HEK293 (cell line): Measurements from ENCODE around the gene RIN1.

Source experiments
- KLF16 ChIP-seq: fragments of 450-650 bp; formaldehyde crosslinking; IDR thresholded peaks from 2 replicates; pipeline ENCODE4 v1.5.1; 2017; ENCODE audit warnings: missing biosample characterization, missing genetic modification characterization
- PRDM10 ChIP-seq: fragments of 450-650 bp; formaldehyde crosslinking; IDR thresholded peaks from 2 replicates; pipeline ENCODE4 v1.5.1; 2016; ENCODE audit warnings: missing biosample characterization, missing genetic modification characterization
- SP3 ChIP-seq: fragments of 450-650 bp; formaldehyde crosslinking; IDR thresholded peaks from 2 replicates; pipeline ENCODE4 v1.5.1; 2016; ENCODE audit warnings: missing biosample characterization, missing genetic modification characterization
- ZBTB1 ChIP-seq: fragments of 450-650 bp; formaldehyde crosslinking; IDR thresholded peaks from 2 replicates; pipeline ENCODE4 v1.5.1; 2016; ENCODE audit warnings: missing biosample characterization, missing genetic modification characterization
- ZNF10 ChIP-seq: fragments of 450-650 bp; formaldehyde crosslinking; IDR thresholded peaks from 2 replicates; pipeline ENCODE4 v1.5.1; 2017; ENCODE audit warnings: missing biosample characterization, missing genetic modification characterization
- ZNF138 ChIP-seq: fragments of 450-650 bp; formaldehyde crosslinking; IDR thresholded peaks from 2 replicates; pipeline ENCODE4 v1.5.1; 2016; ENCODE audit warnings: missing biosample characterization, missing genetic modification characterization, borderline replicate concordance
- ZNF148 ChIP-seq: fragments of 450-650 bp; formaldehyde crosslinking; IDR thresholded peaks from 2 replicates; pipeline ENCODE4 v1.5.0; 2017; ENCODE audit warnings: missing biosample characterization, missing genetic modification characterization, borderline replicate concordance
- ZNF239 ChIP-seq: fragments of 450-650 bp; formaldehyde crosslinking; IDR thresholded peaks from 2 replicates; pipeline ENCODE4 v1.5.1; 2016; ENCODE audit warnings: missing biosample characterization, missing genetic modification characterization
- ZNF24 ChIP-seq: fragments of 450-650 bp; formaldehyde crosslinking; IDR thresholded peaks from 2 replicates; pipeline ENCODE4 v1.5.1; 2016; ENCODE audit warnings: missing biosample characterization, missing genetic modification characterization
- ZNF248 ChIP-seq: fragments of 450-650 bp; formaldehyde crosslinking; IDR thresholded peaks from 2 replicates; pipeline ENCODE4 v1.5.1; 2017; ENCODE audit warnings: missing biosample characterization, missing genetic modification characterization
- ZNF292 ChIP-seq: fragments of 450-650 bp; formaldehyde crosslinking; IDR thresholded peaks from 2 replicates; pipeline ENCODE4 v1.5.1; 2016; ENCODE audit warnings: low read depth, missing biosample characterization, missing genetic modification characterization, borderline replicate concordance
- ZNF341 ChIP-seq: fragments of 450-650 bp; formaldehyde crosslinking; IDR thresholded peaks from 2 replicates; pipeline ENCODE4; 2016; ENCODE audit warnings: low read depth, missing biosample characterization, missing genetic modification characterization
- ZNF354C ChIP-seq: fragments of 450-650 bp; formaldehyde crosslinking; IDR thresholded peaks from 2 replicates; pipeline ENCODE4 v1.5.1; 2016; ENCODE audit warnings: missing biosample characterization, missing genetic modification characterization, low read depth, borderline replicate concordance
- ZNF37A ChIP-seq: fragments of 450-650 bp; IDR thresholded peaks from 2 replicates; pipeline ENCODE4 v1.5.1; 2018; ENCODE audit warnings: missing biosample characterization, missing genetic modification characterization
- ZNF391 ChIP-seq: fragments of 450-650 bp; formaldehyde crosslinking; IDR thresholded peaks from 2 replicates; pipeline ENCODE4 v1.5.1; 2016; ENCODE audit warnings: low read depth, missing biosample characterization, missing genetic modification characterization, borderline replicate concordance
- ZNF473 ChIP-seq: fragments of 450-650 bp; formaldehyde crosslinking; IDR thresholded peaks from 2 replicates; pipeline ENCODE4 v1.5.1; 2017; ENCODE audit warnings: missing biosample characterization, missing genetic modification characterization
- ZNF513 ChIP-seq: fragments of 450-650 bp; IDR thresholded peaks from 2 replicates; pipeline ENCODE4 v1.5.1; 2018; ENCODE audit warnings: missing biosample characterization, missing genetic modification characterization
- ZNF514 ChIP-seq: fragments of 450-650 bp; formaldehyde crosslinking; IDR thresholded peaks from 2 replicates; pipeline ENCODE4 v1.5.1; 2016; ENCODE audit warnings: missing biosample characterization, missing genetic modification characterization
- ZNF768 ChIP-seq: fragments of 450-650 bp; formaldehyde crosslinking; IDR thresholded peaks from 2 replicates; pipeline ENCODE4 v1.5.1; 2018; ENCODE audit warnings: missing biosample characterization, mild to moderate bottlenecking, missing genetic modification characterization
- ZNF785 ChIP-seq: fragments of 450-650 bp; formaldehyde crosslinking; IDR thresholded peaks from 2 replicates; pipeline ENCODE4 v1.5.1; 2016; ENCODE audit warnings: missing biosample characterization, missing genetic modification characterization
- ZSCAN30 ChIP-seq: fragments of 450-650 bp; IDR thresholded peaks from 2 replicates; pipeline ENCODE4 v1.5.1; 2018; ENCODE audit warnings: missing biosample characterization, mild to moderate bottlenecking, missing genetic modification characterization, moderate library complexity
- TF ChIP-seq, protein P1 (sequence below): fragments of 450-650 bp; formaldehyde crosslinking; IDR thresholded peaks from 2 replicates; pipeline ENCODE4 v1.5.1; 2016; ENCODE audit warnings: missing biosample characterization, missing genetic modification characterization
- TF ChIP-seq, protein P2 (sequence below): fragments of 450-650 bp; formaldehyde crosslinking; IDR thresholded peaks from 2 replicates; pipeline ENCODE4; 2016; ENCODE audit warnings: missing biosample characterization, missing genetic modification characterization
- TF ChIP-seq, protein P3 (sequence below): fragments of 450-650 bp; formaldehyde crosslinking; IDR thresholded peaks from 2 replicates; pipeline ENCODE4 v1.5.1; 2016; ENCODE audit warnings: missing biosample characterization, missing genetic modification characterization

RIN1 gene

GRCh38 chr11:66282468-66283455 lies 53.5 kb downstream of the RIN1 start (continued):
- TF ChIP-seq ZNF341 (peak; percentile 81), ZNF138 (no peak), PRDM10 (tag by site-specific recombination) (no peak), ZNF768 (tag by site-specific recombination) (no peak), KLF16 (tag by site-specific recombination) (no peak), ZSCAN30 (tag by site-specific recombination) (peak; percentile 60; the same call in 1 of the 2 replicates), ZNF148 (tag by site-specific recombination) (no peak), ZNF37A (tag by site-specific recombination) (no peak), SP3 (tag by site-specific recombination) (no peak), ZNF354C (tag by site-specific recombination) (no peak), ZNF473 (no peak), ZNF292 (tag by site-specific recombination) (no peak), ZNF513 (tag by site-specific recombination) (no peak), ZBTB1 (no peak), ZNF514 (tag by site-specific recombination) (no peak), ZNF239 (tag by site-specific recombination) (no peak), ZNF248 (tag by site-specific recombination) (no peak), ZNF24 (no peak), ZNF10 (tag by site-specific recombination) (peak; percentile 43; the same call in 1 of the 2 replicates), ZNF391 (no peak), ZNF785 (no peak)
- TF ChIP-seq, protein P1, sequence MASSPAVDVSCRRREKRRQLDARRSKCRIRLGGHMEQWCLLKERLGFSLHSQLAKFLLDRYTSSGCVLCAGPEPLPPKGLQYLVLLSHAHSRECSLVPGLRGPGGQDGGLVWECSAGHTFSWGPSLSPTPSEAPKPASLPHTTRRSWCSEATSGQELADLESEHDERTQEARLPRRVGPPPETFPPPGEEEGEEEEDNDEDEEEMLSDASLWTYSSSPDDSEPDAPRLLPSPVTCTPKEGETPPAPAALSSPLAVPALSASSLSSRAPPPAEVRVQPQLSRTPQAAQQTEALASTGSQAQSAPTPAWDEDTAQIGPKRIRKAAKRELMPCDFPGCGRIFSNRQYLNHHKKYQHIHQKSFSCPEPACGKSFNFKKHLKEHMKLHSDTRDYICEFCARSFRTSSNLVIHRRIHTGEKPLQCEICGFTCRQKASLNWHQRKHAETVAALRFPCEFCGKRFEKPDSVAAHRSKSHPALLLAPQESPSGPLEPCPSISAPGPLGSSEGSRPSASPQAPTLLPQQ (tag by site-specific recombination) = peak; percentile 32; the same call in 1 of the 2 replicates
- TF ChIP-seq, protein P2, sequence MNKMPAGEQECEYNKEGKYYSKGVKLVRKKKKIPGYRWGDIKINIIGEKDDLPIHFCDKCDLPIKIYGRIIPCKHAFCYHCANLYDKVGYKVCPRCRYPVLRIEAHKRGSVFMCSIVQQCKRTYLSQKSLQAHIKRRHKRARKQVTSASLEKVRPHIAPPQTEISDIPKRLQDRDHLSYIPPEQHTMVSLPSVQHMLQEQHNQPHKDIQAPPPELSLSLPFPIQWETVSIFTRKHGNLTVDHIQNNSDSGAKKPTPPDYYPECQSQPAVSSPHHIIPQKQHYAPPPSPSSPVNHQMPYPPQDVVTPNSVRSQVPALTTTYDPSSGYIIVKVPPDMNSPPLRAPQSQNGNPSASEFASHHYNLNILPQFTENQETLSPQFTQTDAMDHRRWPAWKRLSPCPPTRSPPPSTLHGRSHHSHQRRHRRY (tag by site-specific recombination) = no peak
- TF ChIP-seq, protein P3, sequence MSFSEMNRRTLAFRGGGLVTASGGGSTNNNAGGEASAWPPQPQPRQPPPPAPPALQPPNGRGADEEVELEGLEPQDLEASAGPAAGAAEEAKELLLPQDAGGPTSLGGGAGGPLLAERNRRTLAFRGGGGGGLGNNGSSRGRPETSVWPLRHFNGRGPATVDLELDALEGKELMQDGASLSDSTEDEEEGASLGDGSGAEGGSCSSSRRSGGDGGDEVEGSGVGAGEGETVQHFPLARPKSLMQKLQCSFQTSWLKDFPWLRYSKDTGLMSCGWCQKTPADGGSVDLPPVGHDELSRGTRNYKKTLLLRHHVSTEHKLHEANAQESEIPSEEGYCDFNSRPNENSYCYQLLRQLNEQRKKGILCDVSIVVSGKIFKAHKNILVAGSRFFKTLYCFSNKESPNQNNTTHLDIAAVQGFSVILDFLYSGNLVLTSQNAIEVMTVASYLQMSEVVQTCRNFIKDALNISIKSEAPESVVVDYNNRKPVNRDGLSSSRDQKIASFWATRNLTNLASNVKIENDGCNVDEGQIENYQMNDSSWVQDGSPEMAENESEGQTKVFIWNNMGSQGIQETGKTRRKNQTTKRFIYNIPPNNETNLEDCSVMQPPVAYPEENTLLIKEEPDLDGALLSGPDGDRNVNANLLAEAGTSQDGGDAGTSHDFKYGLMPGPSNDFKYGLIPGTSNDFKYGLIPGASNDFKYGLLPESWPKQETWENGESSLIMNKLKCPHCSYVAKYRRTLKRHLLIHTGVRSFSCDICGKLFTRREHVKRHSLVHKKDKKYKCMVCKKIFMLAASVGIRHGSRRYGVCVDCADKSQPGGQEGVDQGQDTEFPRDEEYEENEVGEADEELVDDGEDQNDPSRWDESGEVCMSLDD (tag by site-specific recombination) = 0 out of 2 replicates have a peak, but pooled peaks have one; percentile 17
